ENCODE results near the gene DEFB124.
"Not testable (repeated sequence)": the region's sequence is repeated elsewhere in the genome, so short reads cannot be mapped to it uniquely, and the experiment has no call there.

DEFB124 gene

DNA sequence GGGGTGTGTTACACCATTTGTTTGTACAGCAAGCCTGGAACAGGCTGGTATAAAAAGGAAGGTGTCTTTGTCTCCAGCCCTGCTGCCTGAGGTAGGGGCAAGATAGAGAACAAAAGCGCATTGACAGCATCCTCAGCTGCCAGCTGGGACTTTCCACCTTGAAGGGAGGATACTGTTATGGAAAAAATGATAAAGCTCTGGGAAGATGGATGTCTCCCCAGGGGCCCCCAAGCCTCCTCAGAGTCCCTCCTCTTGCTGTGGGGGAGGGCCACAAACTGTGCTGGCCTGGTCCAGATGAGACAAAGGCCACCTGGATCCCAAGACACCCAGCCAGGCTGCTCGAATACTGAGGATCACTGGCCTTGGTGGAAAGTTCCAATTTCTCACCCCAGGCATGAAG lies 13.2 kb upstream of the DEFB124 start:
- no peak for DNase-seq (ENCODE audit: low spot score)

- DNase-seq (ENCODE audit: low spot score) = no peak
Measured at GRCh38 chr20:31485450-31486339, 10.8 kb upstream of the DEFB124 start.

- no peak for DNase-seq (ENCODE audit: low spot score)
Measured at GRCh38 chr20:31484001-31484400, 9.1 kb upstream of the DEFB124 start.

DNA sequence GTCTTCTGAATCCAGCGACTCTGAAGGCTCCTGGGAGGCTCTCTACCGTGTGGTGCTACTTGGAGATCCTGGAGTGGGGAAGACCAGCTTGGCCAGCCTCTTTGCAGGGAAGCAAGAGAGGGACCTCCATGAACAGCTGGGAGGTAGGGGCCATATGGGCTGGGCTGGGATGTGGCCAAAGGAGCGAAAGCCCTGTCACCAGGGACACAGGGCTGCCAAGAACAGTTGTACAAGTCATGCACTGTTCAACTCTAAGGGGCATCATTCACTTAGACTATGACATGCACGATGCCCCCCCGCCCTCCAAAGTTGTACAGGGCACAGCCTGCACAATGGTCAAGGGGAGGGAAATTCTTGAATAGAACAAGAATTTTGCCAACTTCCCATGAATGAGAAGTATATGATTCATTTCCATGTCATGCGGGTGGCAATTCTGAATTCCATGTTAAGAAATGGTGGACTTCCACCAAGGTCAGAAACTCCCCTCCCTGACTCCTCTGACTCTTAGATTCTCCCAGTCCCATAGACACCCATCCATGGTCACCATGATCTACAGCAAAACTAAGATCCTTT lies 1.8 kb upstream of the DEFB124 start:
- no peak for DNase-seq (ENCODE audit: low spot score)

DNA sequence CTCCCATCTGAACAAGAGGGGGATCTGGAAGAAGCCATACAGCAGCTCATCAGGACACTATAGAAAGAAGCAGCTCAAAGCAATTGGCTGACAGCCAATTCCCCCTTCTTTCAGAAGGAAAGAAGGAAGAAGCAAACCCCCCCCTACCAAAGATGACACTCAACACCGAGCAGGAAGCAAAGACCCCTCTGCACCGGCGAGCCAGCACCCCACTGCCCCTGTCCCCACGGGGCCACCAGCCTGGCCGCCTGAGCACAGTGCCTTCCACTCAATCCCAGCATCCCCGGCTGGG lies 1.3 kb upstream of the DEFB124 start:
- no peak for DNase-seq (ENCODE audit: low spot score)

DNA sequence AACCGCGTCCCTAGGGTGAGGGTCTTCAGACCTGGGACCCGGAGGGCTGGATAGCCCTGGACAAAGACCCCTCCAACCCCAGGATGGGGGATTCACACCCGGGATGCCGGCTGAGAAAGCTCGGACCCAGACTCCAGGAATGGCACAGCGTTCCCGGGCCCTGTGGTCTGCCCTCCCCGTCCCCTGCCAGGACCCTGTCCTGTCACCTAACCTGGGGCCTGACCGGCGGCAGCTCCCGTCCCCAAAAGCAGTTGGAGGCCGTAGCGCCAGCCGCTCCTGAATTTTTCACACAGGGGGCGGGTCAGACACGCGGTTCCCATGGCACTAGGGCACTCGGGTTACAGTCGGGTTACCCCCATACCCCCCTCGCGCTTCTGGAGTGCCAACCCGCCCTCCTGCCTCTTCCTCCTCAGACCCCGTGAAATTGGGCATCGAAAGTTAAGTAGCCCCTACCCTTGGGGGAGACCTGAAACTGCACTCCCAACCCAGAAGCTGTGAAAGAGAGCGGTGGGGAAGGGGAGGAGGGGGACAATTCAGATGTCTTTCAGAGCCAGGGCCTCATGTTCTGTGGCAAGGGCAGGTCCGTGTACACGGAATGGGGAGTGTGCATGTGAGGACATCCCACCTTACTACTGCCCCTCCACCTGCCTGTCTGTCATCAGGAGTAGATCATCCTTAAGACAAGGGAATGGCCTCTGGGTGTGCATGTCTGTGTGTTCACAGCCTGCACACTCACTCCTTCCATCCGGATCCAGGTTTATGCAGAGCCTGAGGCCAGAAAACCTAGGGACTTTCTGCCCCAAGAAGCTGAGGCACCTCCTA lies 756 bp upstream of the DEFB124 start:
- DNase-seq (ENCODE audit: low spot score) = no peak

- DNase-seq (ENCODE audit: low spot score) = no peak
Measured at GRCh38 chr20:31474097-31474436, 860 bp downstream of the DEFB124 start.

GRCh38 chr20:31473331-31474096 lies 1.4 kb downstream of the DEFB124 start:
- no peak for DNase-seq (ENCODE audit: low spot score)

DNA sequence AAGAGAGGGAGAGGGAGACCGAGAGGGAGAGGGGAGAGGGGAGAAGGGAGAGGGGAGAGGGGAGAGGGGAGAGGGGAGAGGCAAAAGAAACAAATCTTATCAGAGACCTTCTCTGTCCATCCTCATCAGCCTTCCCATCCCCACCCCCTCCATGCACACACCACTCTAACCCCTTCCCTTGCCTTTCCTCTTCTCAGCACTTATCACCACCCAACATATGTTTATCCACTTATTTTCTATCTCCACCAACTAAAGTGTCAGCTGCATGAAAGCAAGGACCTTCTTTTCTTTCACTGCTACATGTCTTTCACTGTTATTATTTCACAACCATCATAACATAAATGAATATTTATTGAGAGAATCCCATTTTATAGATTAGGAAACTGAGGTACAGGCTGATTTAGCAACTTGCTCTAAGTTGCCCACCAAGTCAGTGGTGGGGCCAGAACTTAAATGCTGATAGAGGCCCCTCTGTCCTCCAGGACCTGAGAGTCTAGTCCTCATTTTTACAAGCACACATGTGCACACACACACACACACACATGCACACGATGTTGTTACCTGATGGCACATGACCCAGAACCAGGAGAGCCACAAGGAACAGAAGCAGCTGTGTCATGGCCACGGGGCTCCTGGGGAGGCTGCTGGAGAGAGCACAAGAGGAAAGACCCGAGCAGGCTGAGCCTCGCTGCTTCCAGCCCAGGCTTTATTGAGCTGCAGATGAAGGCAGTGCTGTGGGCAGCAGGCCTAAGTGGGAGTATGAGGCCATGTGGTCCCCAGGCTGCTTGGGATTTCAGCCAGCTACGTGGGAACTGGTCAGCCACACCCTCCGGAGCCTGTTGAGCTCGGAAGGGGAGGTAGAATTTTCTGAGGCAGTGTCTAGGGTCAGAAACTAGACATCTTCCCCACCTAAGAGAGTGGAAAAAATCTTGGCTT lies 2.3 kb downstream of the DEFB124 start:
- DNase-seq (ENCODE audit: low spot score) = no peak

GRCh38 chr20:31470946-31471345 lies 4.0 kb downstream of the DEFB124 start:
- not testable (repeated sequence) for DNase-seq (ENCODE audit: low spot score)

DNA sequence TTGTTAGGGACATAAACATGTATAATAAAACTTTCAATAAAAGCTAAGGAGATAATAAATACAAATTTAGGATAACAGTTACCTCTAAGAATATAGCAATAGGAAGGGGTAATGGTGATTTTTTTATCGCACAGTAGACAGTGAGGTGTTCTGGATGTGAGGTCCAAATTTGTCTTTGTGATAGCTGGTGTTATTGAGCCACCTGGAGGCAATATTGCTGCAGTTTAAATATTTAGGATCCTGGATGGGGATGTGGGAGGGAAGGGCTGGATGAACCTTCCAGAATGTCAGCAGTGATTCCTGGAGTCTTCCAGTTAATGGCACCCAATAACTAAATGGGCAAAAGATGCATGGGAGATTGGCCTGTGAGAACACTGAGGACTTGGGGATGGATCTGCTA lies 20.6 kb downstream of the DEFB124 start:
- DNase-seq (ENCODE audit: low spot score) = no peak

- no peak for DNase-seq (ENCODE audit: low spot score)
Measured at GRCh38 chr20:31452575-31452974, 22.4 kb downstream of the DEFB124 start.

- no peak for DNase-seq (ENCODE audit: low spot score)
Measured at GRCh38 chr20:31449511-31450414, 25.2 kb downstream of the DEFB124 start.

- no peak for DNase-seq (ENCODE audit: low spot score)
Measured at GRCh38 chr20:31446084-31446819, 28.7 kb downstream of the DEFB124 start.

GRCh38 chr20:31440012-31440659 lies 34.8 kb downstream of the DEFB124 start, which contains the start of gene DEFB123:
TSS of gene DEFB123 (plus strand) at chr20:31440632. CDS start at chr20:31440699, 67 bp downstream.
- DNase-seq (ENCODE audit: low spot score) = no peak

DNA sequence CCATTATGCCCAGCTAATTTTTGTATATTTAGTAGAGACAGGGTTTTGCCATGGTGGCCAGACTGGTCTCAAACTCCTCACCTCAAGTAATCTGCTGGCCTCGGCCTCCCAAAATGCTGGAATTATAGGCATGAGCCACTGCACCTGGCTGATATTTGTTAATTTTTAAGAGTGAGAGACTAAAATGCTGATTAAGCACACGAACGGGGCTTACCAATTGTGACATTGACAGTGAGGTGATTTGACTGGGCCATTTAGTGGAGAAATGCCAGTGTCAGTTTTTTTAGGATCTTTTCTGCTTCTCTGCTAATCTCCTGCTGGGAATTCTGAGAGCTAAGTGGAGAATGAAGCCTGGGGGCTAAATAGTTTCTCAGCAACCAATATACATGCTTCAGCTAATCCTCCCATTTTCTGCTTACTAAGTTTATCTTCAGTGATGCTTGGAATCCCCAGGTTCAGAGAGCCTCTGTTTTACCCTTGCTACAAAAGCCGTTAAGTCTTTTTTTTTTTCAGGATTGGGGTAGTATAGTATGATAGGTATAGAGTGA lies 44.3 kb downstream of the DEFB124 start:
- no peak for DNase-seq (ENCODE audit: low spot score)

DNA sequence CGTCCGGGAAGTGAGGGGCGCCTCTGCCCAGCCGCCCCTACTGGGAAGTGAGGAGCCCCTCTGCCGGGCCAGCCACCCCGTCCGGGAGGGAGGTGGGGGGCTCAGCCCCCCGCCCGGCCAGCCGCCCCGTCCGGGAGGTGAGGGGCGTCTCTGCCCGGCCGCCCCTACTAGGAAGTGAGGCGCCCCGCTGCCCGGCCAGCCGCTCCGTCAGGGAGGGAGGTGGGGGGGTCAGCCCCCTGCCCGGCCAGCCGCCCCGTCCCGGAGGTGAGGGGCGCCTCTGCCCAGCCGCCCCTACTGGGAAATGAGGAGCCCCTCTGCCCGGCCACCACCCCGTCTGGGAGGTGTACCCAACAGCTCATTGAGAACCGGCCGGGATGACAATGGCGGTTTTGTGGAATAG lies 47.4 kb downstream of the DEFB124 start:
- DNase-seq (ENCODE audit: low spot score) = not testable (repeated sequence)

DNA sequence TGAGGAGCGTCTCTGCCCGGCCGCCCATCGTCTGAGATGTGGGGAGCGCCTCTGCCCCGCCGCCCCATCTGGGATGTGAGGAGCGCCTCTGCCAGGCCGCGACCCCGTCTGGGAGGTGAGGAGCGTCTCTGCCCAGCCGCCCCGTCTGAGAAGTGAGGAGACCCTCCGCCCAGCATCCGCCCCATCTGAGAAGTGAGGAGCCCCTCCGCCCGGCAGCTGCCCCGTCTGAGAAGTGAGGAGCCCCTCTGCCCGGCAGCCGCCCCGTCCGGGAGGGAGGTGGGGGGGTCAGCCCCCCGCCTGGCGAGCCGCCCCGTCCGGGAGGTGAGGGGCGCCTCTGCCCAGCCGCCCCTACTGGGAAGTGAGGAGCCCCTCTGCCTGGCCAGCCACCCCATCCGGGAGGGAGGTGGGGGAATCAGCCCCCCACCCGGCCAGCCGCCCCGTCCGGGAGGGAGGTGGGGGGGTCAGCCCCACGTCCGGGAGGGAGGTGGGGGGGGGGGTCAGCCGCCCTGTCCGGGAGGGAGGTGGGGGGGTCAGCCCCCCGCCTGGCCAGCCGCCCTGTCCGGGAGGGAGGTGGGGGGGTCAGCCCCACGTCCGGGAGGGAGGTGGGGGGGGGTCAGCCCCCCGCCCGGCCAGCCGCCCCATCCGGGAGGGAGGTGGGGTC lies 47.9 kb downstream of the DEFB124 start:
- DNase-seq (ENCODE audit: low spot score) = not testable (repeated sequence)
